HG03520 (cell line): Measurements from ENCODE around the gene SPRING1.
A peak's percentile ranks its signal among the peaks of the same experiment; 100 is the strongest.

Source experiments
- ATAC-seq: cut with Tn5 transposase; IDR thresholded peaks from one replicate; pipeline ENCODE4 v1.9.1; 2021; ENCODE audit warnings: mild to moderate bottlenecking, moderate library complexity; ENCODE audit not compliant: unreplicated experiment

Gene SPRING1

GRCh38 chr12:116710370-116711150 lies 27.3 kb downstream of the SPRING1 start:
- no peak for ATAC-seq

- no peak for ATAC-seq
Measured at GRCh38 chr12:116709768-116710167, 28.1 kb downstream of the SPRING1 start.

DNA sequence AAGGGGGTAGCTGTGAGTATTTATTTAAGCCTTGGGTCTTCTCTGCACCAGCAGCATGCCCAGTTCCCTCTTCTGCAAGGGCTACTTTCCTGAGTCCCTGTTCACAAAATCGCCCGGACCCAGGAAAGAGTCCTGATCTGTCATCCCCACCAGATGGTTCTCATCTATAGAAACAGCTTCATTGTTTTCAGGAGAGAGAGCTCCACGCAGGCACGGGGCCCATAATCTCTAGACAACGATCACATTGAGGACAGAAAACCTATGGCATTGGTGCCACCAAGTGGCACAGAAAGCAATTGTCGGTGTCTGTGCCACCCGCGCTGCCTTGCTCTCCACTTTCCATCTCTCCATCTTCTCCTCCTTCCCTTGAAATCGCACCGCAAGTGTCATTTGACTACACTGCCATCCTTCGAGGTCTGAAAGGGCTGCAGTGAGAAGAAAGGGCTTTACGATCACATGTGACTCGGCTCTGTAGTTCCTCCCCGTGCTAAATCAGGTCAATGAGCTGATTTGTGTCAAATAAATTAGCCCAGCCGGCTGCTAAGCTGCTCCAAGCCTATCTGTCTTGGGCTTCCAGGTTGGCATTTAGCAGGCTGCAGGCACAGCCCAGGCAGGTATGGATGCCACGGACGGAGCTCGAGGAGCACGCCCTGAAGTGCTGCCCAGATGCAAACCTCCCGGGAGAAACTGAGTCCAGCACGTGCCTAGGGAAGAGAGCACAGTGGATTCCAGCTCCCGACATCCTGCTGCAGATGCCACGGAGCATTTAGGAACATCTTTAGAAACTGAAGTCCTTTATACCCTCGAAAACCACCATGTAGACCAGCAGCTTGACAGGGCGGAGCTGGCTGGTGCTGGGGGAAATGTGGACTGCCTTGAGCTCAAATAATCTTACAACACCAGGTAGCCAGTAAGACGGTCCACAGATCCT lies 28.8 kb downstream of the SPRING1 start:
- no peak for ATAC-seq

DNA sequence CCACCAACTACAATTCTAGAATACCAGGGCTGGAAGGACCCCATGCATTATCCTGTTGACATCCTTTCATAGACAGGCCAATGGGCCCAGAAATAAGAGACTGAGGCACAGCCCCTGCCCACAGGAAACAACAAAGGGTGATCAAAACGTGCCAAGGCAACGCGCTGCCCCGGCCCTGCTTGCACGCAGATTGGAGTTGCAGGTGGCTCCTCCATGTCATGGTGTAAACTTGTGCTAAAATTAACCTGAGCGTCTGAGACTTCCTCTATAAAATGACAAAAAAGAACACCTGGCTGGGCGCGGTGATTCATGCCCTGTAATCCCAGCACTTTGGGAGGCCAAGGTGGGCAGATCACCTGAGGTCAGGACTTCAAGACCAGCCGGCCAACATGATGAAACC lies 30.1 kb downstream of the SPRING1 start:
- ATAC-seq: no peak

GRCh38 chr12:116703214-116703795 lies 34.6 kb downstream of the SPRING1 start:
- peak; percentile 50 for ATAC-seq

DNA sequence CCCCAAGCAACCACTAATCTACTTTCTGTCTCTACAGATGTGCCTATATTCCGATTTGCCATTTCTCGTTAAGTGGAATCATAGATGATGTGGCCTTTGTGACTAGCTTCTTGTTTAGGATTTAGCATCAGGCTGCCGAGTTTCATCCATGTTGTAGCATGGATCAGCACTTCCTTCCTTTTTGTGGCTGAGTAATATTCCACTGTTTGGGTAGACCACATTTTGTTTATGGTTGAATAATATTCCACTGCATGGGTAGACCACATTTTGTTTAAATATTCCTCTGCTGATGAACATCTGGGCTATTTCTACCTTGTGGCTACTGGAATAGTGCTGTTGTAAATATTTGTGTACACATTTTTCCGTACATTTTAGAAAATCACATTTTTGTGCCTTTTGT lies 36.4 kb downstream of the SPRING1 start:
- ATAC-seq: no peak

- ATAC-seq: no peak
Measured at GRCh38 chr12:116700066-116700465, 37.8 kb downstream of the SPRING1 start.

DNA sequence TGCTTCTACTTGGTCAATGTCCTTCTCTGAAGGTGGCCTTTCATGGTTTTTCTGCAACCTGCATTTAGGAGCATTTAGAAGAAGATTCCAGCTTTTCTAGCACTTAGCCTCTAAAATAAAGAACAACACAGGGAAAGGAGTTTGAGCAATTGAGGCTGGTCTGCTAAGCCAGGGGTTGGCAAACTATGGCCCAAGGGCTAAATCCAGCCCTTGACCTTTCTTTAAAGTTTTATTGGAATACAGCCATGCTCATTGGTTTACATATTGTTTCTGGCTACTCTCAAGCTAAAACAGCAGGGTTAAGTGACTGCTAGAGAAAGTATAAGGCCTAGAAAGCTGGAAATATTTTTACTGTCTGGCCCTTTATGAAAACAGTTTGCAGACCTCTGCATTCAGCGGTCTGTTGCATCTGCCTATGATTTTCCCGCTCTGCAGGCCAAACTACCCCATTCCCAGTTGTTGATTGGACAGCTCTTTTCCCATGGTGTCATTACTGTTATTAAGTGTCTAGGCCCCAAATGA lies 39.3 kb downstream of the SPRING1 start:
- ATAC-seq: no peak

DNA sequence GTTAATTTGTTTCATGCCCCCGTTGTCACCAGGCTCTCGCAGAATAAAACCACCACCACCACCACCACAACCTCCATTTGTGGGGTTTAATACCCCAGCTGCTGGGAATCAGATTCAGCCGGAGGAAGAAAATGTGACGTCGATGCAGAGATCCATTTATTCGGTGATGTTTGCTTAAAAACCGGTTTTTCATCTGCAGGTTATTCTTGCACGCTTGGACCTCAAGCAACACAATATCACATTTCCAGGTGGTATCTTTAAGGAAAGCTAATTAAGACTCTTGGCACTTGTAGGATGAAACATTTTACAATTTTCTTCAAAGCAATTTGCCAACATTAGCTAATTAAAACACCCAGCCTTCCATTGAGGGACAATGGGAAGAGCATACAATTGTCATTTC lies 39.8 kb downstream of the SPRING1 start:
- no peak for ATAC-seq

- no peak for ATAC-seq
Measured at GRCh38 chr12:116697716-116698115, 40.2 kb downstream of the SPRING1 start.

DNA sequence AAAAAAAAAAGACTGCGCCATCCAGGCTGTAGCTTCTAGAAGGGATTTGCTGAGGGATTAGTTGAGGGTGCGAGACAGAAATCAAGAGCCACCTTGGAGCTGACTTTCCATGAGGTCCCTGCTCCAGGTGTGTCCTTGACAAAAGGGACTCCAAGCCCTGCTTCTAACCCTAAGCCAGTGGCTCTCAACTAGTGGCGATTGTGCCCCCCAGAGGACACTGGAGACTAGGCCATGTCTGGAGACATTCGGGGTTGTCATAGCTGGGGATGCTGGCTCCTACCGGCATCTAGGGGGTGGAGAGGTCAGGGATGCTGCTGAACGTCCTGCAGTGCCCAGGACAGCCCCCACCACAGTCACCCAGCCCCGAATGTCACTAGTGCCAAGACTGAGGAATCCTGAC lies 40.6 kb downstream of the SPRING1 start:
- no peak for ATAC-seq

GRCh38 chr12:116695464-116695725 lies 42.5 kb downstream of the SPRING1 start:
- no peak for ATAC-seq

DNA sequence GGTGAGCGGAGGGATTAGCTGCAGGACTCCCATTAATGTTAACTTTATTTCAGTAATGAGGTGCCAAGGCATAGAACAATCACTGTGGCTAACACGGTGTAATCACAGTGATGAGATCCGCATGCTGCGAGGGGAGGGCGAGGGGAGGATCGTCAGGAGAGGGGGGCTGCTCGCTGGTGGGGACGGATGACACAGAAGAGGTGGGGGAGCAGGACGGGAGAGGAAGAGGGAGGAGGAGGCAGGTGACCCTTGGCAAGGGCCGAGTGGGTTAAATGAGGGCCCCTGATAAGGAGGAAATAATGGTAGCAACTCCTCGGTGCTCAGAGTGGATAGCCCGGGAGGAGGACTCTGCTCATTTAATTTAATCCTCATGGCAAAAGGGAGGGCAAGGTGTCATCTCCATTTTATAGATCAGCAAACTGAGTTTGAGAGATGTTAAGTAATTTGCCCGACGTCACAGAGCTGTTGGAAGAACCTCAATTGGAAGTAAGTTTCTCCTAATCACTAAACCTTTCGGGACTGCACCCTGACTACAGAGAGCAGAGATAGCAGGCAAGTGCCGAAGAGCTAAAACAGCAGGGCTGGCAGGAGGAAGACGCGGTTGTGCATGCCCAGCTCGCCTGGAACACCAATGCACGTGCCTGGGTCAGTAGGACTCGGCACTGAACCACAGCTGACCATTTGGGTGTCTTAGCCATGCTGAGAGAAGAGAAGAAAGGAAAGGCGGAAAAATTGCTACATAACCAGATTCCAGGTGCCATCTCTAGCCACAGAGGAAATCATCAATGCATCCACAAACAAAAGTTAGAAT lies 43.0 kb downstream of the SPRING1 start:
- no peak for ATAC-seq

DNA sequence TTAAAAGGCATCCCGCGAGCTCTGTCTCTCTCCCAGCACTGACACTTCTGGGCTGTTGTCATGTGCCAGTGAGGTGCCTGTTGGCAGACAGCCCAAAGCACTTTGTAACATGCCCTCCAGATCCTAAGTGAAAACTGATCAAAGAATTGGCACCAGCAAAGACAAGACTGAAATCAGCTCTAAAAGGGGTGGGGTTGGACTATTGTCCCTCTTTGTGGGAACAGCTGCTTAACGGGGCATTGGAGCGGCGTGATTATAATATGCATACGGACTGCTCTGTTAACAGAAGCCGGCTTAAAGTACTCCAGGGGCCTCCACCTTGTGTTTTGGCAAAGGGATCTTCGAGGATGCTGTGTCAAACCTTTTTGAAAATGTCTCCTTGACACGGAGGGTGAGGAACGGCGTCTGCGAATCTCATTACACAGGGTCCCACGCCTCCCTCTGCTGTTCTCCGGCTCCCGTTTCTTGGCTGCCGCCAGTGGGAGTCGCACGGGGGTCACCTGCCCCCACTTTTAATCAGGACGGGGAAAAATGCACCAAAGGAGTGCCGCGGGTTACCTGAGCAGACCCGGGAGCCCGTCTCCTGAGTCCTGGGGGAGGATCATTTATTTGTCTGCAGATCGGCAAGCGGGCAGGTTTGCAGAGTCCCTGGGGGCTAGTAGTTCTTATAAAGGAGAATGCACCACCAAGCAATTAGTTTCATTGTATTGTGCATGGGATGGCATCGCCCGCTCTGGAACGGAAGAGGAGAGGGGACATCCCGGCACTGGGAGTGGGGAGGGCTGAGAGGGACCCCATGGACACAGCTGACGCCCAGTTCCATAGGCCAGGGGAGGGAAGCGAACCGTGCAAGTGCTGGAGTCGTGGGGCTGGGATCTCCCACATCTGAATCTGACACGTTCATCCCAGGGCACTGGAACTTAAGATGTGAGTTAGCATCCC lies 44.3 kb downstream of the SPRING1 start:
- ATAC-seq: no peak

GRCh38 chr12:116692605-116693004 lies 45.3 kb downstream of the SPRING1 start:
- no peak for ATAC-seq

- ATAC-seq: no peak
Measured at GRCh38 chr12:116691636-116692035, 46.2 kb downstream of the SPRING1 start.

DNA sequence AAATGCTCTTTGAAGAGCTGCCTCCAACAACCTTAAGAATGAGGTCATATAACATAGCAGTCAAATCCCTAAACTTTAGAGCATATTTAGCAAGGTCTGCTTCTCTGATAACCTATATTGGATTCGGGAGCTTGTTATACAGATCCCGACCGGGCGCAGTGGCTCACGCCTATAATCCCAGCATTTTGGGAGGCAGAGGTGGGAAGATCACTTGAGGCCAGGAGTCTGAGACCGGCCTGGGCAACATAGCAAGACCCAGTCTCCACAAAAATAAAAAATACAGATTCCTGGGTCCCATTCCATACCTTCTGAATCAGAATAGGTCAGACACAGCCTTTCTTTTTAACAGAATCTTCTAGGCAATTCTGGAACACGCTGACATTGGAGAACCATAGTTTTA lies 46.7 kb downstream of the SPRING1 start:
- ATAC-seq: no peak

- ATAC-seq: no peak
Measured at GRCh38 chr12:116689979-116690744, 47.7 kb downstream of the SPRING1 start.

- no peak for ATAC-seq
Measured at GRCh38 chr12:116689521-116689920, 48.3 kb downstream of the SPRING1 start.
